Measurements from ENCODE around the gene L3MBTL4.
"Not testable (repeated sequence)": the region's sequence is repeated elsewhere in the genome, so short reads cannot be mapped to it uniquely, and the experiment has no call there.

L3MBTL4 gene

DNA sequence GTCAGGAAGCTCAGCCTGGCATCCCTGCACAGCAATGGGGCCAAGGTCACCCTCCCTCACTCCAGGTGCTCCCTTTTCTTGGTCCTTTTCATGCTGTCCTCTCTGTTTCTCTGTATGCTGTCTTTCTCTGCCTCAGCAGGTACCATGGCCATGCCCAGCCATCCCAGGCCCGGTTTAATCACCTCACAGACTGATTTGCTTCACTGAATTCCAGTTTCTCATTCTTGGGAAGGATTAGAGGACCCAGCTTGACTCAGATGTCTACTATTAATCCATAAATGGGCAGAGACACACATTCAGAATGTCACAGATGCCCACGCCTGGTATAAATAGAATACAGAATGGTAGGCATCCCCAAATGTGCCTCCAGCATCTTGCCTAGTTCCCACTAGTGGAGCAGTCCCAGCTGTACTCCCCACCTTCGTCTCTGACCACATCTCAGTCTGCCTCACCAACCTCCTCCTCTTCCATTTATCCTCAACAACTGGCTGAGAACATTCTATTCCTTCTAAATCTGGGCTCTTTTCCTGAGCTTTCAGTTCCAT lies 14.2 kb upstream of the L3MBTL4 start:
- H3K27me3 ChIP-seq (ENCODE audit: control insufficient read depth in 1 of 2, insufficient read depth in 2 of 2, low read length in 2 of 2) = no peaks in the 10 kb centered on the region
- no peaks in the 10 kb centered on the region for H3K9me3 ChIP-seq (ENCODE audit: low read length)
- H3K9ac ChIP-seq (ENCODE audit: low read length) = no peak overlapping the region
- no peak overlapping the region for H3K27ac ChIP-seq (ENCODE audit: low read depth, low read length)
- H3K36me3 ChIP-seq (ENCODE audit: insufficient read depth, low read length) = no peaks in the 10 kb centered on the region
- H3K4me1 ChIP-seq (ENCODE audit: insufficient read depth, low read length) = no peaks in the 10 kb centered on the region
- no peak overlapping the region for H3K4me3 ChIP-seq (ENCODE audit: low read depth in 1 of 2, low read length in 2 of 2)

DNA sequence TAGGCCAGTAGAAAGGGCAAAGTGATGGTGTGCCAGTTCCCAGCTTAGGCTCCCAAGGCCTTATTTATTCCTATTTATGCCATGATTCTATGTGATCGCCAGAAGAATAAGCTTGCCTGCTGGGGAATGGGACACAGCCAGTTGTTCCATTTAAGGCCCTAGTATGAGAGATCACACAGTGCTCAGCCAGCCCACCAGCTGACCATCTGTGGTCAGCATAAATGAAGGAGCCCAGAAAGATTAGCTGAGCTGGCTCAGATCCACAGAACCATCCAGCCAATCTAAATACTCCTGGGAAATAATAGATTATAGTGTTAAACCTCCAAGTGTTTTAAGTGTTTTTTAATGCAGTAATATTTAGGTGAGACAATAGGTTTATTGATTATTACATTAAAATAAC lies 12.6 kb upstream of the L3MBTL4 start:
- H3K36me3 ChIP-seq (ENCODE audit: insufficient read depth, low read length) = no peaks in the 10 kb centered on the region
- no peaks in the 10 kb centered on the region for H3K9me3 ChIP-seq (ENCODE audit: low read length)
- no peak overlapping the region for H3K27ac ChIP-seq (ENCODE audit: low read depth, low read length)
- no peaks in the 10 kb centered on the region for H3K4me1 ChIP-seq (ENCODE audit: insufficient read depth, low read length)
- H3K9ac ChIP-seq (ENCODE audit: low read length) = no peak overlapping the region
- no peaks in the 10 kb centered on the region for H3K27me3 ChIP-seq (ENCODE audit: control insufficient read depth in 1 of 2, insufficient read depth in 2 of 2, low read length in 2 of 2)
- H3K4me3 ChIP-seq (ENCODE audit: low read depth in 1 of 2, low read length in 2 of 2) = no peak overlapping the region

DNA sequence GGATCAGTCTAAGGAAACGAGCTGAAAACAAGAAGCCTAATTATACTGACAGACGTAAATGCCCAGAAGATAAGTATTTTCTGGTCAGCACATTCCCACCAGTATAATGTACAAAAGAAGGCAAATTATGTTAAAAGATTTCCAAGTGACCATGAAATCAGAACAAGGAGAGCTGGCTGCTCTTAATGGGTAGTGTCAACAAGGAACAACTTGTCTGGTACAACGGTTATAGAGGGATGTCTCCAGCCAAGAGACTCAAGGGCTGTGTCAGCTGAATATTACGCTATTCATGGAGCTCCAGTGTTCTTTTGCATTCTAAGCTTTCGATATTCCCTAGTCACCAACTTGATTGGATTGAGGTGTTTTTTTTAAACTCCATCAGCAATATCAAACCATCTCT lies 8.6 kb upstream of the L3MBTL4 start:
- H3K36me3 ChIP-seq (ENCODE audit: insufficient read depth, low read length) = no peaks in the 10 kb centered on the region
- H3K9me3 ChIP-seq (ENCODE audit: low read length) = no peaks in the 10 kb centered on the region
- no peaks in the 10 kb centered on the region for H3K4me1 ChIP-seq (ENCODE audit: insufficient read depth, low read length)
- H3K27ac ChIP-seq (ENCODE audit: low read depth, low read length) = no peak overlapping the region
- no peak overlapping the region for H3K9ac ChIP-seq (ENCODE audit: low read length)
- H3K27me3 ChIP-seq (ENCODE audit: control insufficient read depth in 1 of 2, insufficient read depth in 2 of 2, low read length in 2 of 2) = no peaks in the 10 kb centered on the region
- H3K4me3 ChIP-seq (ENCODE audit: low read depth in 1 of 2, low read length in 2 of 2) = no peak overlapping the region

DNA sequence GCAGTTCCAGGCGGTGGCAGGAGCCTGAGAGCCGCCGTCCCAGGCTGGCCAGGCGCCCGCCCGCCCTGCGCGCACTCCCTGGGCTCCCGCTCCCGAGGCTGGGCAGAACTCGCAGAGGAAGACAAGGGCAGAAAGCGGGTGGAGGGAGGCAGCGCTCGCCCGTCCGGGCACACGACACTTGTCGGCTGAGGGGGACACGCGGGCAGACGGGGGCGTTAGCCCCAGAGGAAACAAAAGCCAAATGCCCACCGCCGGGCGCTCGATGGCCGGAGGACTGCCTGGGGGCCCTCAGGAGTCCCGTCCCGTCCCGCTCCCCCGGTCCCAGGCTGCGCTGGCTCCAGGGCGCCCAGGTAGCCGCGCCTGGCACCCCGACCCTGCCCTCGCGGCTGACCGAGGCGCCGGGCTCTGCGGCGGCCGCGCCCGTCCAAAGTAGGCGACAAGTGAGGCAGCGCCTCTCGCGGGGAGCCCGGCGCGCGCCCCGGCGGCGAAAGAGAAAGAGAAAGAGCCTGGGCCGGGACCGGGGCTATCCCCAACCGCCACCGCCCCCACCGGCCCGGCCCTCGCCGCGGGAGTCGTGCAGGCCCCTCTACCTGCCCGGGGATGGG lies 491 bp downstream of the L3MBTL4 start:
- H3K36me3 ChIP-seq (ENCODE audit: insufficient read depth, low read length) = no peaks in the 10 kb centered on the region
- peaks cover 4% of the 10 kb centered on the region for H3K4me1 ChIP-seq (ENCODE audit: insufficient read depth, low read length)
- H3K9ac ChIP-seq (ENCODE audit: low read length) = no peak overlapping the region
- no peaks in the 10 kb centered on the region for H3K27me3 ChIP-seq (ENCODE audit: control insufficient read depth in 1 of 2, insufficient read depth in 2 of 2, low read length in 2 of 2)
- peak overlapping the region; percentile 59 to 62 for H3K4me3 ChIP-seq (ENCODE audit: low read depth in 1 of 2, low read length in 2 of 2)
- H3K9me3 ChIP-seq (ENCODE audit: low read length) = no peaks in the 10 kb centered on the region
- H3K27ac ChIP-seq (ENCODE audit: low read depth, low read length) = peak overlapping the region; percentile 61

DNA sequence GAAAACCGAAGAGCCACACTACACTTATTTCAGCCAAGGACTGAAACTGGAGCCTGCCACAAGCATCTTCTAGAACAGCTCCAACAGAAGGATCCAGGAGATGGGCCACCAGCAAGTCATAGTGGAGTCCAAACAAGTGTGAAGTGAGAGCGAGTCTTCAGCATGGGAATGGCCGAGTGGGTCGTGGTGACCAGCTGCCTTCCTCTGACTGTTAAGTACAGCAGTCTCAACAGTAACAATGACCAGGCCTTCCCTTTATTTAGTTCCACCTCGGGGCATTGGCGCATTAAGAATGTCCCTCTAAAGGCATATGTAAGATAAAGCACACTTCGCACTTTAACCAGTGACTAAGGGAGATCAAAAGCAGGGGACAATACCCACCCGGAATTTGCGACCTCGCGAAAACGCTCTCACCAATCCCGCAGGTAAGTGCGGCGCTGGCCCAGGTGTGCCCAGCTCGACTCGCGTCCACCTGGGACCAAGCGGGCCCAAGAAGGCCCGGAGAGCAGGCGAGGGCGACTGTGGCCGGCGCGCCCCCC lies 1.1 kb downstream of the L3MBTL4 start:
- no peak overlapping the region for H3K9ac ChIP-seq (ENCODE audit: low read length)
- no peaks in the 10 kb centered on the region for H3K27me3 ChIP-seq (ENCODE audit: control insufficient read depth in 1 of 2, insufficient read depth in 2 of 2, low read length in 2 of 2)
- H3K36me3 ChIP-seq (ENCODE audit: insufficient read depth, low read length) = no peaks in the 10 kb centered on the region
- H3K9me3 ChIP-seq (ENCODE audit: low read length) = no peaks in the 10 kb centered on the region
- peak overlapping the region; percentile 61 for H3K27ac ChIP-seq (ENCODE audit: low read depth, low read length)
- peaks cover 4% of the 10 kb centered on the region for H3K4me1 ChIP-seq (ENCODE audit: insufficient read depth, low read length)
- H3K4me3 ChIP-seq (ENCODE audit: low read depth in 1 of 2, low read length in 2 of 2) = peak overlapping the region; percentile 59 to 62

DNA sequence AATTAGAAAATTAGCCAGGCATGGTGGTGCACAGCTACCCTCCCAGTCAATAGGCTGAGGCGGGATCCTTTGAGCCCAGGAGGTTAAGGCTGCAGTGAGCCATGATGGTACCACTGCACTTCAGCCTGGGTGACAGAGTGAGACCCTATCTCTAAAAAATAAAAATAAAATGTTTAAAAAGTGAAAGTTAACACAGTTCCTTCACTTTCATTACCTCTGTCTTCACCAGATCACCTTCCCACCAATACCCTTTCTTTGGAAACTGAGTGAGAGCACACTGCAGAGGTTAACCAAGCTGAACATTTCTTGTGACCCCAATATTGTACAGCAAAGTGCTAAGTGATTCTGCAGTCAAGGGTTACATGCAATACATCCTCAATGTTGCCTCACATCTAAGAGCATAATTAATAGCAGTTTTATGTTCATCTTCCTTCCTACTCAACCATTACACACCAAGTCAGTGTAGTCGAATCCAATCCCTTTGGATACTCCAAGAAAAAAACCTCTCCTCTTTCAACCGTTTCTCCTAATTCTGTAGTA lies 1.7 kb downstream of the L3MBTL4 start:
- Histone ChIP-seq H3K9me3 (ENCODE audit: low read length) (no peaks in the 10 kb centered on the region), H3K4me3 (ENCODE audit: low read depth in 1 of 2, low read length in 2 of 2) (no peak overlapping the region), H3K36me3 (ENCODE audit: insufficient read depth, low read length) (no peaks in the 10 kb centered on the region), H3K27me3 (ENCODE audit: control insufficient read depth in 1 of 2, insufficient read depth in 2 of 2, low read length in 2 of 2) (no peaks in the 10 kb centered on the region), H3K27ac (ENCODE audit: low read depth, low read length) (no peak overlapping the region), H3K4me1 (ENCODE audit: insufficient read depth, low read length) (peaks cover 4% of the 10 kb centered on the region), H3K9ac (ENCODE audit: low read length) (no peak overlapping the region)

DNA sequence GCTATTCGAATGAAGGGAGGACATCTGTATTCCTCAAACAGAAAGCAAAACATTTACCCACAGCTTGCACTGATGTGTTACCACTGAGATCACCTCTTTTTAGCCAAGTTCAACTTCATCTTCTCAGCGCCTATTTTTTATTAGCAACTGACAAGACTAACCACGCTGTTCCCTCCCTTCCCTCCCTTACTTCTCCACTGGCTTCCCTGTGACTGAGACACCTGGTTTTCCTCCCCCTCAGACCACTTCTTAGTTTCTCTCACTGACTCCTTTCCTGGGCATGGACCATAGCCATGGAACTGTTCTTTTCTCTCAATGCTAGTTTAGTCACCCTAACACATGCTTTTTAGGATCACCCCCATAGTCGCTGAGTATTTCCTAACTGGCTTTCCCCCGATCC lies 3.3 kb downstream of the L3MBTL4 start:
- H3K27ac ChIP-seq (ENCODE audit: low read depth, low read length) = no peak overlapping the region
- H3K4me1 ChIP-seq (ENCODE audit: insufficient read depth, low read length) = peaks cover 4% of the 10 kb centered on the region
- H3K9me3 ChIP-seq (ENCODE audit: low read length) = no peaks in the 10 kb centered on the region
- no peaks in the 10 kb centered on the region for H3K36me3 ChIP-seq (ENCODE audit: insufficient read depth, low read length)
- H3K27me3 ChIP-seq (ENCODE audit: control insufficient read depth in 1 of 2, insufficient read depth in 2 of 2, low read length in 2 of 2) = no peaks in the 10 kb centered on the region
- H3K9ac ChIP-seq (ENCODE audit: low read length) = no peak overlapping the region
- no peak overlapping the region for H3K4me3 ChIP-seq (ENCODE audit: low read depth in 1 of 2, low read length in 2 of 2)

DNA sequence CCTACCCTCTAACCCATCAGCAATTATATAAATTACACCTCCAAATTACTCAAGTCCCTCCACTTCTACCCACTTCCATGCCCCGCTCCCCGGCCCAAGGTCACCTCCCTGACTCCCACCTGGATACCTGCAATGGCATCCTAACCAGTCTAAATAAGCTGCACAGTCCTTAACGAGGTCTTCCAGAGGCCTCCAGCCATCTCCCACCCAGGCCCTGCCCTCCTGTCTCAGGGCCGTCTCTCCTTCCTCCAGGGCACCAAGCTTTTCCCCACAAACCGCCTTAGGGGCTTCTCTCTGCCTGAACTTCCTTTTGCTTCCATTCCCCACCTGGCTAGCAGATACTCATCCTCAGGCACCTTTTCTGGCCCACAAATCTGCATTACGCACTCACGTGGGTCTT lies 4.8 kb downstream of the L3MBTL4 start:
- H3K36me3 ChIP-seq (ENCODE audit: insufficient read depth, low read length) = no peaks in the 10 kb centered on the region
- no peaks in the 10 kb centered on the region for H3K4me1 ChIP-seq (ENCODE audit: insufficient read depth, low read length)
- H3K9ac ChIP-seq (ENCODE audit: low read length) = no peak overlapping the region
- no peak overlapping the region for H3K27ac ChIP-seq (ENCODE audit: low read depth, low read length)
- H3K4me3 ChIP-seq (ENCODE audit: low read depth in 1 of 2, low read length in 2 of 2) = no peak overlapping the region
- H3K27me3 ChIP-seq (ENCODE audit: control insufficient read depth in 1 of 2, insufficient read depth in 2 of 2, low read length in 2 of 2) = no peaks in the 10 kb centered on the region
- H3K9me3 ChIP-seq (ENCODE audit: low read length) = no peaks in the 10 kb centered on the region

DNA sequence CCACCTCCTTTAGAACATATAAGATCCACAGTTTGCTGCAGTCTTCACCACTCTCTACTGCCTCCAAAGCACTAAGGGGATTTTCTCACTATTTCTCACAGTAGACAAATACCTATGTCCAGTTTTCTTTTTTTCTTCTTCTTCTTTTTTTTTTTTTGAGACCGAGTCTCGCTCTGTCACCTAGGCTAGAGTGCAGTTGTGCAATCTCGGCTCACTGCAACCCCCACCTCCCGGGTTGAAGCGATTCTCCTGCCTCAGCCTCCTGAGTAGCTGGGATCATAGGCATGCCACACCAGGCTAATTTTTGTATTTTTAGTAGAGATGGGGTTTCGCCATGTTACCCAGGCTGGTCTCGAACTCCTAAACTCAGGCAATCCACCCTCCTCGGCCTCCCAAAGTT lies 6.2 kb downstream of the L3MBTL4 start:
- not testable (repeated sequence) for H3K9me3 ChIP-seq (ENCODE audit: low read length); H3K27ac ChIP-seq (ENCODE audit: low read depth, low read length); H3K36me3 ChIP-seq (ENCODE audit: insufficient read depth, low read length); H3K4me1 ChIP-seq (ENCODE audit: insufficient read depth, low read length); H3K4me3 ChIP-seq (ENCODE audit: low read depth in 1 of 2, low read length in 2 of 2); H3K27me3 ChIP-seq (ENCODE audit: control insufficient read depth in 1 of 2, insufficient read depth in 2 of 2, low read length in 2 of 2); H3K9ac ChIP-seq (ENCODE audit: low read length)

DNA sequence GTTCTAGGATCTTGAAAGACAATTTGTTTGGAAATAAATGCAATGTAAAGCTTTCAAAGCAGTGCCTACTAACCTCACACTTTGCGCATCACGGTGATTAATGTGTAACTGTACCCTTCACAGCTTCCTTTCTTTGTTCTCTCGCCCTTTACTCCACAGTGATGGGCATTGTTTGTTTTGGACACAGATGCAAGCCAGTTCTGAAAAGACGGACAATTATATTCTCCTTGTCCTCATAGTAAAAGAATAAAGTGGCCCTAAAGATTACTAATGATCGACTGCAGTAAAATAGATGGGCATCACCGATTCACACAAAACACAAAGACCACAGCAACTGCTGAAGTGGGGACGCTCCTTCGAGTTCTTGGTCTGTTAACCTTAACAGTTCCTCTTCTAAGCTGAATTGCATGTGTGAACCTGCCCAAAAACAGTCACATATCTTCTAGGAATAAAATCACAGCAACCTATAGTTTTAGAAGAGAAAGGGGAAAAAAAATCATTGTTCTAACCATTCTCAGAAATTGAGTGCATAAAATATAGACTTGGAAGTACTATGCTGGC lies 7.7 kb downstream of the L3MBTL4 start:
- no peaks in the 10 kb centered on the region for H3K36me3 ChIP-seq (ENCODE audit: insufficient read depth, low read length)
- no peaks in the 10 kb centered on the region for H3K27me3 ChIP-seq (ENCODE audit: control insufficient read depth in 1 of 2, insufficient read depth in 2 of 2, low read length in 2 of 2)
- H3K9me3 ChIP-seq (ENCODE audit: low read length) = no peaks in the 10 kb centered on the region
- no peak overlapping the region for H3K4me3 ChIP-seq (ENCODE audit: low read depth in 1 of 2, low read length in 2 of 2)
- H3K4me1 ChIP-seq (ENCODE audit: insufficient read depth, low read length) = no peaks in the 10 kb centered on the region
- no peak overlapping the region for H3K27ac ChIP-seq (ENCODE audit: low read depth, low read length)
- no peak overlapping the region for H3K9ac ChIP-seq (ENCODE audit: low read length)

DNA sequence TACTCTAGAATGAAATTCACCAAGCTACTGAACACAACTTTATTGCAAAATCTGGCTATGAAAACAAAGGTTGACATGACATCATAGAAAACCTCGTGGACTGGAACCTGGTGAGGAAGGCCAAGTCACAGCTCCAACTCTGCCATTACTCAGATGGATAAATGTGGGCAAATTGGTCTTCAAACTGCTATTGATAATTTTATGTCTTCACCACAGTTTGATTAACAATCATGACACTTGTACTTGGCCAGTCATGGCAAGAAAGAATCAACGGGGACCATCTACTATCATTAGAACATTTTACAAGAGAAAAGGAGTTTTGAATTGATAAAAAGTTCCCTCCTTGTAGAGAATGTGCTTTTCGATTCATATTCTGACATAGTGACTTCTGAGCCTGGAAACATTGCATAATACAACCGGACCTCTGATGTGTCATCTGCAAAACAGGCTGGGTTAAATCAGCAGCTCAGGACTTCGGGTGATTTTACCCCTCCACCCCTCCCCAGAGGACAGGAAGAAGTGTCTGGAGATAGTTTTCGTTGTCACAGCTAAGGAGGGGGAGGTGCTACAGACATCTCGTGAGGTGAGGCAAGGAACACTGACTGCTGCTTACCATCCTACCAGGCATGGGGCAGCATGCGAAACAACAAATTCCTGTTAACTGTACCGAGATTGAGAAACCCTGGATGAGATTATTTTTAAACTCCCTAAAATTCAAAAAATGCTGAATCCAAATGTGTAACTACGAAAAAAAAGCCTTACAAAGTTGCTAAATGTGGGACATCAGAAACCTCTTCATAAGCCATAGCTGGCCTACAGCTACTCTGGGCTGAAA lies 8.4 kb downstream of the L3MBTL4 start:
- H3K9me3 ChIP-seq (ENCODE audit: low read length) = no peaks in the 10 kb centered on the region
- no peak overlapping the region for H3K27ac ChIP-seq (ENCODE audit: low read depth, low read length)
- H3K4me3 ChIP-seq (ENCODE audit: low read depth in 1 of 2, low read length in 2 of 2) = no peak overlapping the region
- H3K27me3 ChIP-seq (ENCODE audit: control insufficient read depth in 1 of 2, insufficient read depth in 2 of 2, low read length in 2 of 2) = no peaks in the 10 kb centered on the region
- no peaks in the 10 kb centered on the region for H3K4me1 ChIP-seq (ENCODE audit: insufficient read depth, low read length)
- no peaks in the 10 kb centered on the region for H3K36me3 ChIP-seq (ENCODE audit: insufficient read depth, low read length)
- H3K9ac ChIP-seq (ENCODE audit: low read length) = no peak overlapping the region
